Omental fat pad (tissue), 4 donors: ENCODE data around the gene PTCH2. TPM values are rescaled to one million over a fixed set of nuclear protein-coding genes. Genes with fewer than 3 reads are reported as not detected.
"Not testable (repeated sequence)": the region's sequence is repeated elsewhere in the genome, so short reads cannot be mapped to it uniquely, and the experiment has no call there.

Experiments
- ATAC-seq: fragments of 150-250 bp; one replicate; pipeline ENCODE4 v1.9.1; 2016; ENCODE audit warnings: mild to moderate bottlenecking, moderate library complexity; ENCODE audit not compliant: low FRiP score
- DNase-seq: peaks from one replicate; pipeline ENCODE4 v3.0.0-alpha.2; 2019; ENCODE audit warnings: low spot score
- total RNA-seq, 4 donors: library from RNA; depleted of rRNA; stranded (reverse); fragments of >200 nt; gene quantifications; one replicate each; pipeline ENCODE4 v1.1.0, GENCODE V29; 2016
- TF ChIP-seq, protein P1 (sequence below), 3 donors: fragments of 450-650 bp; IDR thresholded peaks; one replicate each; pipeline ENCODE4 v1.5.1; 2016 to 2017; ENCODE audit warnings: antibody characterized with exemption in 3 of 3, mild to moderate bottlenecking in 3 of 3, moderate library complexity in 2 of 3

The PTCH2 gene
- total RNA-seq, 4 donors from 2014 or later: 0.09 to 0.63 (median 0.43) TPM

- ATAC-seq (no peak), DNase-seq (no peak)
Observed at GRCh38 chr1:44842486-44842861, 579 bp downstream of the PTCH2 start.

GRCh38 chr1:44839576-44839975 lies 3.5 kb downstream of the PTCH2 start:
- no peak for ATAC-seq
- TF ChIP-seq, protein P1, sequence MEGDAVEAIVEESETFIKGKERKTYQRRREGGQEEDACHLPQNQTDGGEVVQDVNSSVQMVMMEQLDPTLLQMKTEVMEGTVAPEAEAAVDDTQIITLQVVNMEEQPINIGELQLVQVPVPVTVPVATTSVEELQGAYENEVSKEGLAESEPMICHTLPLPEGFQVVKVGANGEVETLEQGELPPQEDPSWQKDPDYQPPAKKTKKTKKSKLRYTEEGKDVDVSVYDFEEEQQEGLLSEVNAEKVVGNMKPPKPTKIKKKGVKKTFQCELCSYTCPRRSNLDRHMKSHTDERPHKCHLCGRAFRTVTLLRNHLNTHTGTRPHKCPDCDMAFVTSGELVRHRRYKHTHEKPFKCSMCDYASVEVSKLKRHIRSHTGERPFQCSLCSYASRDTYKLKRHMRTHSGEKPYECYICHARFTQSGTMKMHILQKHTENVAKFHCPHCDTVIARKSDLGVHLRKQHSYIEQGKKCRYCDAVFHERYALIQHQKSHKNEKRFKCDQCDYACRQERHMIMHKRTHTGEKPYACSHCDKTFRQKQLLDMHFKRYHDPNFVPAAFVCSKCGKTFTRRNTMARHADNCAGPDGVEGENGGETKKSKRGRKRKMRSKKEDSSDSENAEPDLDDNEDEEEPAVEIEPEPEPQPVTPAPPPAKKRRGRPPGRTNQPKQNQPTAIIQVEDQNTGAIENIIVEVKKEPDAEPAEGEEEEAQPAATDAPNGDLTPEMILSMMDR (IDR thresholded peaks at IDR 0.05): no peak
- DNase-seq: no peak

More at GRCh38 chr1:44842486-44842861, 579 bp downstream of the PTCH2 start:
- TF ChIP-seq, protein P1 (IDR thresholded peaks at IDR 0.05): no peak

- not testable (repeated sequence) for DNase-seq, ATAC-seq
Observed at GRCh38 chr1:44838294-44838693, 4.8 kb downstream of the PTCH2 start.

GRCh38 chr1:44835738-44836675 lies 7.0 kb downstream of the PTCH2 start:
- TF ChIP-seq, protein P1 (IDR thresholded peaks at IDR 0.05): peak in 1 of 3 donors; percentile 8
- peak; percentile 74 for ATAC-seq
- peak; percentile 95 for DNase-seq

DNA sequence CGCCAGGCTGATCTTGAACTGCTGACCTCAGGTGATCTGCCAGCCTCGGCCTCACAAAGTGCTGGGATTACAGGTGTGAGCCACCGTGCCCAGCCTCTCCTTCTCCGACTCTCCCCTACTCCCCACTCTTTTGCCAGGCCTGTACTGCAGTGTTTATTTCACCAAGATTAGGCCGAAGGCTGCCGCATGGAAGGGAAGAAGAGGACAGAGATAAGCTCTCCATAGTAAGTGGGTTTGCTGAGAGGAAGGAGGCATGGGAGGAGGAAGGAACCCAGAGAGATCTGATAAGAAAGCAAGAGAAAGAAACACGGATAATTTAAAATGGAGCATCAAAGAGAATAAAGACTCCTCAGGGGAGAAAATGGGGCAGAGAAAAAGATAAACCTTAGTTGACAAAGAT lies 8.7 kb downstream of the PTCH2 start:
- no peak for DNase-seq
- TF ChIP-seq, protein P1 (IDR thresholded peaks at IDR 0.05): no peak
- no peak for ATAC-seq

DNA sequence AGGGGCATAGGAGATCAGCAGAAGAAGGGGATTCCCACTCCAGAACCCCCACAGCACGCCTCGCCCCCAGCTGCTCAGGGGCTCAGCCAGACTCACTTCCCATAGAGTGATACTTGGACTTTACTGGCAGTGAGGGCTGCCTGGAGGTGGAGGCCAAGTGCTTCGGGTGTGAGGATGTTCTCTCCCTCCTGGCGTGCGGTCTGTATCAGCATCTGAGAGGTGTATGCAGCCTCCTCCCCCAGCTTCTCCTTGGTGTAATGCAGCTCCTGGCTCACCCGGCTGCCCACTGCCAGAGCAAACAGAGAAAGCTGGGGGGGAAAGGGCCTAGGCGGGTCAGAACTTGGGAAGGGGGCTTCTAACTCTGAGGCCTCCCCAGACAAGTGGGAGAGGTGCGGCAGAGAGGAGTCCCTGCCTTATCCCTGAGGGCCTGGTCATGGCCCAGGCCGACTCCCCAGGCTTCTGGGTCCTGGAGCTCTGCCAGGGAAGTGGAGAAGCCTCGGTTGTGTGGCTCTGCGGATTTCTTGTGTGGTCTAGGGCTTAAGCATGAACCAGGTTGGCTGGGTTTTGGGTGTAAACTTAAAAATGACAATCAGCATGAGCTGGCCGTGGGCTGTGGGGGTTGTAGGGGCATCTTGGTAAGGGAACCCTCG lies 10.9 kb downstream of the PTCH2 start:
- TF ChIP-seq, protein P1 (IDR thresholded peaks at IDR 0.05): no peak
- ATAC-seq (no peak), DNase-seq (no peak)

DNA sequence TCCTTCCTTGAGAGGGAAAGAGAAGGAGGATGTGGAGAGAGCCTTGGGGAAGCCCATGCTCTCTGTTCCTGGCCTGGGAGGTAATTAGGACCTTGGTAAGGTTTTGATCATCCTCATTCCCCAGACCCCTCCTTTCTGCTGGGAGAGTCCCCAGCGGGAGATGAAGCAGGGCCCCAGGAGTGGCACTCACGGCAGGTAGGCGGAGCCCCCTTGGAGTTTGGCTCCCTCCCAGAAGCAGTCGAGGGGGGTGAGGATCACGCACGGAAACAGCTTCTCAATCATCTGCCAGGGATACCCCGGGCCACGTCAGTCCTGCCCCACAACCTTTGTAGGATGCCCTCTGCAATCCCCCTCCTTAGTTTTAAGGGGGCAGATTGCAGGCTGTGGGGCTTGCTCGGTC lies 11.5 kb downstream of the PTCH2 start:
- ATAC-seq (no peak), DNase-seq (no peak)
- TF ChIP-seq, protein P1 (IDR thresholded peaks at IDR 0.05): no peak
